GM21390 (cell line): ENCODE measurements around the gene BRD9.
A peak's percentile ranks its signal among the peaks of the same experiment; 100 is the strongest.

Source experiments
- ATAC-seq: cut with Tn5 transposase; IDR thresholded peaks from one replicate; pipeline ENCODE4 v1.9.1; 2021; ENCODE audit not compliant: unreplicated experiment

The BRD9 gene

GRCh38 chr5:905139-905642, 12.6 kb upstream of the BRD9 start:
- no peak for ATAC-seq

- no peak for ATAC-seq
Observed at GRCh38 chr5:903756-904096, 11.1 kb upstream of the BRD9 start.

- ATAC-seq: no peak
Observed at GRCh38 chr5:902129-902916, 9.7 kb upstream of the BRD9 start.

GRCh38 chr5:900781-901180, 8.2 kb upstream of the BRD9 start:
- ATAC-seq: no peak

- ATAC-seq: no peak
Observed at GRCh38 chr5:893711-894110, 1.1 kb upstream of the BRD9 start.

GRCh38 chr5:893137-893506, 521 bp upstream of the BRD9 start:
- peak; percentile 11 for ATAC-seq

- ATAC-seq: peak; percentile 14
Observed at GRCh38 chr5:891837-892393, 686 bp downstream of the BRD9 start.

GRCh38 chr5:891117-891836, 1.3 kb downstream of the BRD9 start:
- ATAC-seq: no peak

- no peak for ATAC-seq
Observed at GRCh38 chr5:889075-889710, 3.4 kb downstream of the BRD9 start.

GRCh38 chr5:888638-889035, 4.0 kb downstream of the BRD9 start:
- ATAC-seq: no peak

GRCh38 chr5:887947-888637, 4.5 kb downstream of the BRD9 start:
- ATAC-seq: no peak

GRCh38 chr5:886716-887325, 5.8 kb downstream of the BRD9 start:
- ATAC-seq: no peak

- ATAC-seq: no peak
Observed at GRCh38 chr5:886036-886435, 6.6 kb downstream of the BRD9 start.

- ATAC-seq: no peak
Observed at GRCh38 chr5:885529-885928, 7.1 kb downstream of the BRD9 start.

- no peak for ATAC-seq
Observed at GRCh38 chr5:885127-885442, 7.5 kb downstream of the BRD9 start.

GRCh38 chr5:884345-885126, 8.1 kb downstream of the BRD9 start:
- no peak for ATAC-seq

- no peak for ATAC-seq
Observed at GRCh38 chr5:883475-884181, 9.0 kb downstream of the BRD9 start.

- no peak for ATAC-seq
Observed at GRCh38 chr5:882253-883183, 10.1 kb downstream of the BRD9 start.
